ENCODE data around the gene FTCD. TPM values are rescaled to one million over a fixed set of nuclear protein-coding genes. Genes with fewer than 3 reads are reported as not detected.
"Not testable (repeated sequence)": the region's sequence is repeated elsewhere in the genome, so short reads cannot be mapped to it uniquely, and the experiment has no call there.

Gene FTCD
- total and polyA plus RNA-seq, 9 of the 15 experiments (the other 6 are each of a cell fraction or from before 2014, with no cell fraction given) = 0.11 to 1.6 (median 0.67) TPM; not detected in 5

DNA sequence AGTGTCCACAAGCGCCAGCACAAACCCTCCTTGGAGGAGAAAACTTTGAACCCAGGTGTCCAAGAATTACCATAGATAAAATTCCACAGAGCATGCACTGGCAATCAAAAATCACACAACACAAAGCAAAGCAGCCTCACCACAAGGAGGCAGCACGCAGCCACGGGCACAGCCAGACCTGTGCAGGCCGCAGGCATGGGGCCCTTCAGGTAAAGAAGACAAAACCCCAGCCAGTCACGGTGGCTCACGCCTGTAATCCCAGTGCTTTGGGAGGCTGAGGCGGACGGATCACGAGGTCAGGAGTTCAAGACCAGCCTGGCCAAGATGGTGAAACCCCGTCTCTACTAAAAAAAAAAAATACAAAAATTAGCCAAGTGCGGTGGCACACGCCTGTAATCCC, 8.0 kb downstream of the FTCD start (continued):
- peak; percentile 52; the same call in 1 of the 2 replicates for TF ChIP-seq MTA1 (IDR thresholded peaks at IDR 0.05; ENCODE audit: borderline replicate concordance)
- 0 out of 2 replicates have a peak, but pooled peaks have one; percentile 42 for TF ChIP-seq SOX6 (IDR thresholded peaks at IDR 0.05)
- 0 out of 2 replicates have a peak, but pooled peaks have one; percentile 48 for TF ChIP-seq JUND (IDR thresholded peaks at IDR 0.05; ENCODE audit: borderline replicate concordance, low read depth, low read length)
- TF ChIP-seq JUND (tag; IDR thresholded peaks at IDR 0.05; ENCODE audit: borderline replicate concordance, low read depth, low read length) = not testable (repeated sequence)
- peak; percentile 77 to 90 for TF ChIP-seq RAD21 (CRISPR knock-in tag; conservative IDR thresholded peaks at IDR 0.05 in 1 of 2, IDR thresholded peaks at IDR 0.05 in 1 of 2)
- peak; percentile 53; the same call in 1 of the 2 replicates for TF ChIP-seq KLF16 (IDR thresholded peaks at IDR 0.05)
- TF ChIP-seq, protein P1, sequence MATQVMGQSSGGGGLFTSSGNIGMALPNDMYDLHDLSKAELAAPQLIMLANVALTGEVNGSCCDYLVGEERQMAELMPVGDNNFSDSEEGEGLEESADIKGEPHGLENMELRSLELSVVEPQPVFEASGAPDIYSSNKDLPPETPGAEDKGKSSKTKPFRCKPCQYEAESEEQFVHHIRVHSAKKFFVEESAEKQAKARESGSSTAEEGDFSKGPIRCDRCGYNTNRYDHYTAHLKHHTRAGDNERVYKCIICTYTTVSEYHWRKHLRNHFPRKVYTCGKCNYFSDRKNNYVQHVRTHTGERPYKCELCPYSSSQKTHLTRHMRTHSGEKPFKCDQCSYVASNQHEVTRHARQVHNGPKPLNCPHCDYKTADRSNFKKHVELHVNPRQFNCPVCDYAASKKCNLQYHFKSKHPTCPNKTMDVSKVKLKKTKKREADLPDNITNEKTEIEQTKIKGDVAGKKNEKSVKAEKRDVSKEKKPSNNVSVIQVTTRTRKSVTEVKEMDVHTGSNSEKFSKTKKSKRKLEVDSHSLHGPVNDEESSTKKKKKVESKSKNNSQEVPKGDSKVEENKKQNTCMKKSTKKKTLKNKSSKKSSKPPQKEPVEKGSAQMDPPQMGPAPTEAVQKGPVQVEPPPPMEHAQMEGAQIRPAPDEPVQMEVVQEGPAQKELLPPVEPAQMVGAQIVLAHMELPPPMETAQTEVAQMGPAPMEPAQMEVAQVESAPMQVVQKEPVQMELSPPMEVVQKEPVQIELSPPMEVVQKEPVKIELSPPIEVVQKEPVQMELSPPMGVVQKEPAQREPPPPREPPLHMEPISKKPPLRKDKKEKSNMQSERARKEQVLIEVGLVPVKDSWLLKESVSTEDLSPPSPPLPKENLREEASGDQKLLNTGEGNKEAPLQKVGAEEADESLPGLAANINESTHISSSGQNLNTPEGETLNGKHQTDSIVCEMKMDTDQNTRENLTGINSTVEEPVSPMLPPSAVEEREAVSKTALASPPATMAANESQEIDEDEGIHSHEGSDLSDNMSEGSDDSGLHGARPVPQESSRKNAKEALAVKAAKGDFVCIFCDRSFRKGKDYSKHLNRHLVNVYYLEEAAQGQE (IDR thresholded peaks at IDR 0.05; ENCODE audit: borderline replicate concordance) = peak; percentile 71; the same call in 1 of the 2 replicates
- TF ChIP-seq, protein P1 (CRISPR knock-in tag; IDR thresholded peaks at IDR 0.05; ENCODE audit: low read depth) = not testable (repeated sequence)
- TF ChIP-seq TRIM28 (IDR thresholded peaks at IDR 0.05) = peak; percentile 76
- TF ChIP-seq, protein P2, sequence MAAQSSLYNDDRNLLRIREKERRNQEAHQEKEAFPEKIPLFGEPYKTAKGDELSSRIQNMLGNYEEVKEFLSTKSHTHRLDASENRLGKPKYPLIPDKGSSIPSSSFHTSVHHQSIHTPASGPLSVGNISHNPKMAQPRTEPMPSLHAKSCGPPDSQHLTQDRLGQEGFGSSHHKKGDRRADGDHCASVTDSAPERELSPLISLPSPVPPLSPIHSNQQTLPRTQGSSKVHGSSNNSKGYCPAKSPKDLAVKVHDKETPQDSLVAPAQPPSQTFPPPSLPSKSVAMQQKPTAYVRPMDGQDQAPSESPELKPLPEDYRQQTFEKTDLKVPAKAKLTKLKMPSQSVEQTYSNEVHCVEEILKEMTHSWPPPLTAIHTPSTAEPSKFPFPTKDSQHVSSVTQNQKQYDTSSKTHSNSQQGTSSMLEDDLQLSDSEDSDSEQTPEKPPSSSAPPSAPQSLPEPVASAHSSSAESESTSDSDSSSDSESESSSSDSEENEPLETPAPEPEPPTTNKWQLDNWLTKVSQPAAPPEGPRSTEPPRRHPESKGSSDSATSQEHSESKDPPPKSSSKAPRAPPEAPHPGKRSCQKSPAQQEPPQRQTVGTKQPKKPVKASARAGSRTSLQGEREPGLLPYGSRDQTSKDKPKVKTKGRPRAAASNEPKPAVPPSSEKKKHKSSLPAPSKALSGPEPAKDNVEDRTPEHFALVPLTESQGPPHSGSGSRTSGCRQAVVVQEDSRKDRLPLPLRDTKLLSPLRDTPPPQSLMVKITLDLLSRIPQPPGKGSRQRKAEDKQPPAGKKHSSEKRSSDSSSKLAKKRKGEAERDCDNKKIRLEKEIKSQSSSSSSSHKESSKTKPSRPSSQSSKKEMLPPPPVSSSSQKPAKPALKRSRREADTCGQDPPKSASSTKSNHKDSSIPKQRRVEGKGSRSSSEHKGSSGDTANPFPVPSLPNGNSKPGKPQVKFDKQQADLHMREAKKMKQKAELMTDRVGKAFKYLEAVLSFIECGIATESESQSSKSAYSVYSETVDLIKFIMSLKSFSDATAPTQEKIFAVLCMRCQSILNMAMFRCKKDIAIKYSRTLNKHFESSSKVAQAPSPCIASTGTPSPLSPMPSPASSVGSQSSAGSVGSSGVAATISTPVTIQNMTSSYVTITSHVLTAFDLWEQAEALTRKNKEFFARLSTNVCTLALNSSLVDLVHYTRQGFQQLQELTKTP (IDR thresholded peaks at IDR 0.05; ENCODE audit: low read depth in 1 of 2, partially characterized antibody in 2 of 2) = peak in 1 of 2 experiments; percentile 68
- peak; percentile 18 to 29; a peak in 1 of 4 replicates for TF ChIP-seq TRIM24 (IDR thresholded peaks at IDR 0.05)
- TF ChIP-seq, protein P3, sequence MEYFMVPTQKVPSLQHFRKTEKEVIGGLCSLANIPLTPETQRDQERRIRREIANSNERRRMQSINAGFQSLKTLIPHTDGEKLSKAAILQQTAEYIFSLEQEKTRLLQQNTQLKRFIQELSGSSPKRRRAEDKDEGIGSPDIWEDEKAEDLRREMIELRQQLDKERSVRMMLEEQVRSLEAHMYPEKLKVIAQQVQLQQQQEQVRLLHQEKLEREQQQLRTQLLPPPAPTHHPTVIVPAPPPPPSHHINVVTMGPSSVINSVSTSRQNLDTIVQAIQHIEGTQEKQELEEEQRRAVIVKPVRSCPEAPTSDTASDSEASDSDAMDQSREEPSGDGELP (CRISPR knock-in tag; IDR thresholded peaks at IDR 0.05; ENCODE audit: borderline replicate concordance) = peak; percentile 39; the same call in 1 of the 2 replicates
